Measurements from ENCODE around the gene MAMDC4.
"Not testable (repeated sequence)": the region's sequence is repeated elsewhere in the genome, so short reads cannot be mapped to it uniquely, and the experiment has no call there.

Gene MAMDC4

DNA sequence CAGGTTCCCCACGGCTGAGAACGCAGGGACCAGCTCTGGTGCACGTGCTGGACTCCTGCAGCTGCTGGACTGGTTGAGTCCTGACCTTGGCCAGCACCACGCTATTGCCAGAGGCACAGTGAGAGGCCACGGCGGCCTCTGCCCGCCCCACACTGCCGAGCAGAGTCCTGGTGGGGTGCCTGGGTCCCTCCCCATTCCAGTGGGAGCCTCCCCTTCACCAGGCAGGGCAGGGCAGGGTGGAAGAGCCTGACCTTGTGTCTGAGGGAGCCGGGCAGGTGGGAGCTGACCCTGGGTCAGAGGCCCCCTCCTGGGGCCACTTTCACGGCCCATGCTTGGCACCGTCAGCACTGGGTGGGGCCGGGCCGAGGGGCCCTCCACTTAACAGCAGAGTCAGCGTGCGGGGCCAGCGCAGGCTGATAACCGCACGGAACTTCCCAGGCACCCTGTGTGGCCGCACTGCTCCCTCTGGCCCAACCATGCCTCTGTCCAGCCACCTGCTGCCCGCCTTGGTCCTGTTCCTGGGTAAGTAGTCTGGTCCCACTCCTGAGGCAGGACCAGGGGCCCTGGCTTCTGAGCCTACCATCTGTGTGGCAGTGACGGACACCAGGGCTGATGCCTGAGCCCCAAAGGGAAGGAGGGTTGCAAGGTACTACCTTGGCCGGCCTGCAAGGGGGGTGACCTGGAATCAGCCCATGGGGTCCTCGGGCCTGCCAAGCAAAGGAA, at the start of gene MAMDC4:
MAMDC4 (plus strand) TSS at position 406 of the 723 bp plus-strand sequence; CDS start at position 477, 71 bp downstream.
- peak; percentile 46 for DNase-seq

DNA sequence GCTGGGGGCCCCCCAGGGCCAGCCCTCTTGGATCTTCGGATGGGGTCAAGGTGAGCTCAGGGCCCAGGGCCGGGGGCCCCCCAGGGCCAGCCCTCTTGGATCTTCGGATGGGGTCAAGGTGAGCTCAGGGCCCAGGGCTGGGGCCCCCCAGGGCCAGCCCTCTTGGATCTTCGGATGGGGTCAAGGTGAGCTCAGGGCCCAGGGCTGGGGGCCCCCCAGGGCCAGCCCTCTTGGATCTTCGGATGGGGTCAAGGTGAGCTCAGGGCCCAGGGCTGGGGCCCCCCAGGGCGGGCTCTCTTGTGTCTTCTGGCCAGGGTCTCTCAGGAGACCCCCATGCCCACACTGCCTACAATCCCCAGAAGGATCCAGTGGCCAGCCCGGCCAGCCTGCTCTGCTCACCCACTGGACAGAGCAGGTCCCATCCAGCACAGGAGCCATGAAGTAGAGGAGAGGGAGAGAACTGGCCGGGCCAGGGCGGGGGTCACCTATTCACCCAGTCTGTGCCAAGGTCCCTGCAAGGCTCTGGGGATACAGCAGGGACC, 49.1 kb upstream of the MAMDC4 start:
- not testable (repeated sequence) for DNase-seq

DNA sequence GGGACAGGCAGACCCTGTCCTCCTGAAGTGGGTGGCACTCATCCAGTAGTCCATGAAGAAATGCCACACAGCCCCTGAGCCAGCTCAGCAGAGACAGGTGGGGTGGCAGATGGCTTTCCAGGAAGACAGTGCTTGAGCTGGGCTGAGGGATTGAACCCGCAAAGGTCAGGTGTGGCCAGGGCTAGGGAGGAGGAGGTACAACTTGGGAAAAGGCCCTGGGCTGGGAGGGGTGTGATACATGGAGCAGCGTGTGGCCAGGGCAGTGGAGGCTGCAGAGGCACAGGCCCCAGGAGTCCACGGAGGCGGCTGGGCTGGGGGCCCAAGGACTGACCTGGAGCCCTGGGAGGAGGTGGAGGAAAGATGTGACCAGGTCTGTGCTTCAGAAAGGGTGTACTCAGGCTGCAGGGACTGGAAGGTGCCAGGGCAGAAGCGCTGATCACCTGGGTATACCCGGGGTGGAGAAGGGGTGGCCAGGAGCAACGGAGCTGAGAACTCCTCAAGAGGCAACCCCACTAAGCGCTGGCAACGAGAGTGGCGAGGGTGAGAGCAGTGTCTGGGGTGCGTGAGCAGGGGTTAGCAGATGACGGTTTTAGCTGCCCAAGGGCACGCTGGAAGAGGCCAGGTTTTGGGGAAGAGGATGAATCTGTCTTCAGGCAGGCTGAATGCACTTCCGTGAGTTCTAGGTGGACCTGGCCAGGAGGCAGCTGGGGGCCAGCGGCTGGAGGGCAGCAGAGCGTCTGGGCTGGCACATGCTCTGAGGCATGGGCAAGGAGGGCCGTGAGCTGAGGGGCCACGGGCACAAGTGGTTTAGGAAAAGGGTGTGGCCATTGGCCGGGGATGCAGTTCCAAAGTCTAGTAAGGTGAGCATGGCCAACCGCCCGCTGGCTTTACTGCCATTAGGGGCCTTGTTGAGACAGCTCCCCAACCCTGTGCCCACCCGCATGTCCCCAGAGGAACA, 48.3 kb upstream of the MAMDC4 start:
- no peak for DNase-seq

- DNase-seq = no peak
These were observed 47.5 kb upstream of the MAMDC4 start for GRCh38 chr9:136804509-136805206.

GRCh38 chr9:136805207-136805740, 46.9 kb upstream of the MAMDC4 start:
- no peak for DNase-seq

GRCh38 chr9:136806067-136806466, 46.1 kb upstream of the MAMDC4 start:
- no peak for DNase-seq

DNA sequence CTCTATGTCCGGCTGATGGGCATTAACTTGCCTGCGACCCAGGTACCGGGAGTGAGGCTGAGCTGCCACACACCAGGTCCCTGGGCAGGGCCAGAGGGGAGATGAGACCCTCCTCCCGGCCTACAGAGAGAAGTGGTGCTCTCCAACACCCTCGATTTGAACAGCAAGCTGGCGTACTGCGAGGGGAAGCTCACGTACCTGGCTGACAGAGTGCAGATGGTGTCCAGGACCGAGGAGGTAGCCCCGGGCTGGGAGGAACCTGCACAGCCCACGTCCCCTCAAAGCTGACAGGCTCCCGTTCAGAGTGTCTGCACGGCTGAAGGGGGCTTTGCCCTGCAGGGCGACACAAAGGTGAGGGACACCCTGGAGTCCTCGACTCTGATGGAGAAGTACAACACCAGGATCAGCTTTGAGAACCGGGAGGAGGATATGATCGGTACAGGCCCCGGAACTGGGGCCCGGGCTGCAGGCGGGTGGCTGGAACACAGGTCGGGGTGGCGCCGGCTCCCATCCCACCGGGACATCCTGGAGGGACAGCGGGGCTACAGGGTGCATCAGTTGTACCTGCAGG, 45.4 kb upstream of the MAMDC4 start:
- no peak for DNase-seq

- DNase-seq = peak; percentile 91
These were observed 44.7 kb upstream of the MAMDC4 start, which contains the start of gene RABL6 for GRCh38 chr9:136807281-136808074. RABL6 (plus strand) TSS chr9:136807948; CDS start chr9:136808197, 249 bp downstream.

- DNase-seq = peak; percentile 63
These were observed 43.9 kb upstream of the MAMDC4 start for GRCh38 chr9:136808075-136808805.

DNA sequence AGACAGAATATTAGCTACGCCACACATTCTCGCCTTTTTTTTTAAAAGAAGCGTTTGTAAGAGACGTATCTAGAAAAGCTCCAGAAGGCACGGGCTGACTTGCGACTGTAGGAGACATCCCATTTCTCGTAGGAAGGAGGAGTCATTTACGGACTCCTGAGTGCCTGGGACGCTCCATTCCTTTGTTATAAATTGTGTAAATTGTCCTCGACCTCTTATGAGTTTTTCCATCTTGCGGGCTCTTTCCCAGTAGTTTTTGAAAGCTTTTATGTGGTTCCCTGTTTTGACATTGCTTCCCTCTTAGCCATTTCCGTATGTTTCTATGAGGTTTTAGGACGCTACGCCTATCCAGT, 43.4 kb upstream of the MAMDC4 start:
- DNase-seq = no peak

DNA sequence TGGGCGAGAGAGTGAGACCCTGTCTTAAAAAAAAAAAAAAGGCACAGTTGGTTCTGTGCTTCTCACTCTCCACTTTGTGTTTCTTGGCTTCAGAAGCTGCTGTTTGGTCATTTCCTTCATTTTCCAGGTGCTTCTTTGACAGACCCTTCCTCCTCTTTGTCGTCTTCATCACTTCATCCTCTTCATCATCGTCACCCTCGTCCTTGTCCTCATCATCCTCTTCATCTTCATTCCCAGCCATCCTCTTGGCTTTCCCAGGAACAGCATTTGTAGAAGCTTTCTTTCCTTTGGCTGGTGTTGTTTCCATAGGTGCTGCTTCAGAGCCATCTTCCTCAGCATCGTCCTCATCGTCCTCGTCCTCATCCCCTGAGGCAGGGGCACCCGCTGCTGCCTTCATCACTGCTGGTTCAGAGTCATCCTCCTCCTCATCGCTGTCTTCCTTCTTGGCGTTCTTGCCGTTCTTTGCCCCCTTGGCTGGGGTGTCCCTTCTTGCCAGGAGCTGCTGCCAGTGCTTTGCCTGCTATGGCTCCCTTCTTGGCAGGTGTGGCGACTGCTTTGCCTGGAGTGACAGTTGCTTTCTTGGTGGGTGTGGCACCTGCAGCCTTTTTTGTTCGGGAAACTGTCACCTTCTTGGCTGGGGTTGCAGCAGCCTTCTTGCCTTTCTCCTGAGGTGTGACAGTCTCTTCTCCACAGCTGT, 37.3 kb upstream of the MAMDC4 start:
- no peak for DNase-seq

DNA sequence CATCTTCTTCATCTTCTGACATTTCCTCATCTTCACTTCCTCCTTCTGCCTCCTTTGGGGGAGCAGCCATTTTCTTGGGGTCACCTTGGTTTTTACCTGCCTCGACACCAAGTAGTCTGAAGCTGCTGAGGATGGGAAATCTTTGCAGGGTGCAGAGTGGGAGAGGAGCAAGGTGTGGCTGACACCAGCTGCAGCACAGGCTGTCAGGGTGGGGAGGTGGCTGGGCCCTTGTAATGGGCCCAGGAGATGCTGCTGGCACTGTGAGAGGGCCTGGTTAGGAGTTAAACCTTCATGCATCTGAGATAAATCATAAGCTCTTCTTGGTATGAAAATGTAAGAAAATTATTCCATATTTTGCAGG, 36.7 kb upstream of the MAMDC4 start:
- no peak for DNase-seq

- DNase-seq = no peak
These were observed 30.9 kb upstream of the MAMDC4 start for GRCh38 chr9:136820971-136821825.

DNA sequence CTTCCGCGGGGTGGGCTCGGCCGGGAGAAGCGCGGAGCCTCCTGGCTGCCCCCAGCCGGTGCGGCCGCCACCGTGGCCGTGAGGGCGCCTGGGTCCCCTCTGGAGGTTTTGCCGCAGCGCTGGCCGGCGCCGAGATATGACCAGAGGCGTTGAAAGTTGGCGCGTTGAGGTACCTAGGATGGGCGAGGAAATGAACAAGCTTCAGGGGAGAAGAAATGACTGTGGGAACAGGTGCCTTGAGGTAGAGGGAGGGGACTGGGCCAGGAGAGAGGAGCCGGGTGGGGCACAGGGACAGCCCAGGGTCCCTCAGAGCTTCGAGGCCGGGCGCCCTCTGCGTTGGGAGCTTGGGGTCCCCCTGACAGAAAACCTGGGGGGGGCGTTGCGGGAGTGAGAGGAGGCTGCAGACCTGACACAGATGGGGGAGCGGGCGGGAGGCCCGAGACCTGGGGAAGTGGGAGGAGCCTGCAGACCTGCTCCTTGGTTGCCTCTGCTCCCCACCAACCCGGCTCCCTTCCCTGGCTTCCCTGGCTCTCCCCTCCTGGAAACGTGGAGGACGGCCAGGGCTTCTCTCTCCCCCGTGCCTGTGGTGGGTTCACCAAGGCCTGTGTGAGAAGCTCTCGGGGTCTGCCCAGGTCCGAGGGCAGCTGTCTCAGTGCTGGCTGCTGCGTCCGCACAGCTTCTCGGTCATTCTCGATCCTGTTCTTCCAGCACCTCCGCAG, 30.2 kb upstream of the MAMDC4 start:
- no peak for DNase-seq

DNA sequence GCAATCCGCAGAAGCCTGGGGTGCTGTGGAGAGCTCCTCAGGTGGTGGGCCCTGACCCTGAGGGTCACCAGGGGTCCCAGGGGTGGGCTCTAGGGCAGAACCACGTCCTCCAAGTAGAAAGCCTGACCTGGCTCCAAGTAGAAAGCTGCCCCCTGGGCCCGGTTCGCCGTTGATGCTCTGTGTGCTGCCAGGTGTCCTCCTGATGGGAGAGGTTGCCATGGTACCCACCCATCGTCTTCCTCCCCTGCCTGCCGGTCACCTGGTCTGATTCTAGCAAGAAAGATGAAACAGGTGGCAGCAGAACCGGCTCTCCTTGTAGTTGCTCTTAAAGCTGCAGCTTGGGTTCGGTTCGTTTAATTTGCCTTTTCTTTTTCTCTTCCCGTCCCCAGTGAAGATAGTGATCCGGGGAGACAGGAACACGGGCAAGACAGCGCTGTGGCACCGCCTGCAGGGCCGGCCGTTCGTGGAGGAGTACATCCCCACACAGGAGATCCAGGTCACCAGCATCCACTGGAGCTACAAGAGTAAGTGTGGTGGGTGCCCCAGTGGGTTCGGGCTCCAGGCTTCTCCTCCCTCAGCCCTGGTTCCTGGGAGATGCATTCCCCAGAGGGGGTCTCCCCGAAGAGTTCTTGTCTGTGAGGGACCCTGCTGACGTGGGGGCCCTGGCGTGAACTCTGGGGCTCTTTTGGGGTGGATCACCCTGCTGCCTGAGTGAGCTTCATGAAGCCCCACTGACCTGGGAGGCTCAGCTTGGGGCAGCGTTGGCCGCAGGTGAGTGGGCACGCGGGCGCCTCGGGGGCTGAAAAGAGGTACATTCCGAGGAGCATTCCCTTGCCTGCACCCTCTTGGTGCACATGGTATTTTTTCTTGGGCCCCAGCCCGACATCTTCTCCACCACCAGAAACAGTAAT, 28.8 kb upstream of the MAMDC4 start:
- no peak for DNase-seq

DNA sequence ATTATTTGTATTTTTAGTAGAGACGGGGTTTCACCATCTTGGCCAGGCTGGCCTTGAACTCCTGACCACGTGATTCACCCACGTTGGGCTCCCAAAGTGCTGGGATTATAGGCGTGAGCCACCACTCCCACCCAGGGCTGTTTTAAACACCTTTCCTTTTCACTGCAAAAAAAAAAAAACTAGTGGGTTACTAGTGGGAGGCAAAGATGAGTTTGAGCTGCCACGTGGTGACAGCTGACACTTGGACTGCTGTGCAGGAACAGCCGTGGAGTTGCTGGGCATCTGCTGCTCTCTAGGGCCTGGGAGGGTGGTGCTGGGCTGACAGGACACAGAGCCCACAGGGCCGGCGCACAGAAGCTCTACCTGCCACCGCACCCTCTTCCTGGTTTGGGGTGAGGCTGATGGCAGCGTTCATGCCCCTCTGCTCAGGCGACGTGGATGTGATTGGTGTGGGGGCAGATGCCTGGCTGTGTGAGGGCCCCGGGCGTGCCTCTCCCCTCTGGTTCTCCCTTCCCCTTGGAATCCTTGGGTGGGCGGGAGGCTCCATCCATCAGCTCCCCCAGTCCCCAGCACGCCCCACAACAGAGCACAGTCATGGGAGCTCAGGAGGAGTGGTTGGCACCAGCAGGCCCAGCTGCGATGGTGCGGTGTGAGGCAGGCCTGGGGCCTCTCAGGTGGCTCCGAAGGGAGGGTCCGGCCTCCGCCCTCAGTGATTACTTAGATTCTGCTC, 27.5 kb upstream of the MAMDC4 start:
- no peak for DNase-seq
